ENCODE results near the gene PPP2R2B. TPM values are rescaled to one million over a fixed set of nuclear protein-coding genes. Genes with fewer than 3 reads are reported as not detected.

Gene PPP2R2B
- total and polyA plus RNA-seq, 4 donors: 0.15 to 1.2 (median 0.55) TPM

DNA sequence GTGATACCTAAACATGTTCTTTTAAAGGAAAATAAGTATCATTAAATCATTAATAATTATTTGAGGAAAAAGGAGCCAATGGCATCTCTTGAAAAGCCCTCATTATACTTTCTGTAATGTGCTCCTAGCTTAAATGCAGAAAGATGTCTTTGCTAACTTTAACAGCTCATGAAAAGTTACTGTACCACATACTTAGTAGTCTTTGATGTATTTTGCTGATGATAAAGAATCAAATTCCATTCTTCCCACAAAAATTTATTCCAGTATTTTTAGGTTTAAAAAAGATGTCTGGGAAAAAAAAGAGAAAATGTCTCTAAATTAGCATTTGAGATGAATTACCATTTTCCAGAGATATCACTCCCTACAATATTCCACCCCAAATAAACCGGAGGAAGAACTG lies 112.5 kb downstream of the PPP2R2B start:
- TF ChIP-seq, protein P1, sequence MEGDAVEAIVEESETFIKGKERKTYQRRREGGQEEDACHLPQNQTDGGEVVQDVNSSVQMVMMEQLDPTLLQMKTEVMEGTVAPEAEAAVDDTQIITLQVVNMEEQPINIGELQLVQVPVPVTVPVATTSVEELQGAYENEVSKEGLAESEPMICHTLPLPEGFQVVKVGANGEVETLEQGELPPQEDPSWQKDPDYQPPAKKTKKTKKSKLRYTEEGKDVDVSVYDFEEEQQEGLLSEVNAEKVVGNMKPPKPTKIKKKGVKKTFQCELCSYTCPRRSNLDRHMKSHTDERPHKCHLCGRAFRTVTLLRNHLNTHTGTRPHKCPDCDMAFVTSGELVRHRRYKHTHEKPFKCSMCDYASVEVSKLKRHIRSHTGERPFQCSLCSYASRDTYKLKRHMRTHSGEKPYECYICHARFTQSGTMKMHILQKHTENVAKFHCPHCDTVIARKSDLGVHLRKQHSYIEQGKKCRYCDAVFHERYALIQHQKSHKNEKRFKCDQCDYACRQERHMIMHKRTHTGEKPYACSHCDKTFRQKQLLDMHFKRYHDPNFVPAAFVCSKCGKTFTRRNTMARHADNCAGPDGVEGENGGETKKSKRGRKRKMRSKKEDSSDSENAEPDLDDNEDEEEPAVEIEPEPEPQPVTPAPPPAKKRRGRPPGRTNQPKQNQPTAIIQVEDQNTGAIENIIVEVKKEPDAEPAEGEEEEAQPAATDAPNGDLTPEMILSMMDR (IDR thresholded peaks at IDR 0.05; ENCODE audit: control extremely low read depth, extremely low read depth): no peak
- 83 to 100% methylated on average over 1 of the region's 1 CpG for WGBS, 2 donors
- H3K27me3 ChIP-seq (ENCODE audit: control insufficient read depth in 3 of 3, insufficient read depth in 3 of 3, low read length in 2 of 3): no peaks in the 10 kb centered on the region
- H3K9me3 ChIP-seq (ENCODE audit: control insufficient read depth in 4 of 4, insufficient read depth in 3 of 4, low read length in 3 of 4): no peaks in the 10 kb centered on the region
- H3K9ac ChIP-seq (ENCODE audit: insufficient read depth in 1 of 2, low read length in 2 of 2): no peak overlapping the region
- H3K4me3 ChIP-seq: no peak overlapping the region
- no peak for DNase-seq
- H3K36me3 ChIP-seq (ENCODE audit: control insufficient read depth in 4 of 4, insufficient read depth in 4 of 4, low read length in 4 of 4): no peaks in the 10 kb centered on the region
- H3K4me1 ChIP-seq (ENCODE audit: control insufficient read depth in 5 of 5, insufficient read depth in 5 of 5, low read length in 5 of 5): no peaks in the 10 kb centered on the region
- no peak overlapping the region for H3K27ac ChIP-seq (ENCODE audit: low read depth in 1 of 2, low read length in 1 of 2)
- no peak for ATAC-seq (ENCODE audit: insufficient read depth, low FRiP score)

DNA sequence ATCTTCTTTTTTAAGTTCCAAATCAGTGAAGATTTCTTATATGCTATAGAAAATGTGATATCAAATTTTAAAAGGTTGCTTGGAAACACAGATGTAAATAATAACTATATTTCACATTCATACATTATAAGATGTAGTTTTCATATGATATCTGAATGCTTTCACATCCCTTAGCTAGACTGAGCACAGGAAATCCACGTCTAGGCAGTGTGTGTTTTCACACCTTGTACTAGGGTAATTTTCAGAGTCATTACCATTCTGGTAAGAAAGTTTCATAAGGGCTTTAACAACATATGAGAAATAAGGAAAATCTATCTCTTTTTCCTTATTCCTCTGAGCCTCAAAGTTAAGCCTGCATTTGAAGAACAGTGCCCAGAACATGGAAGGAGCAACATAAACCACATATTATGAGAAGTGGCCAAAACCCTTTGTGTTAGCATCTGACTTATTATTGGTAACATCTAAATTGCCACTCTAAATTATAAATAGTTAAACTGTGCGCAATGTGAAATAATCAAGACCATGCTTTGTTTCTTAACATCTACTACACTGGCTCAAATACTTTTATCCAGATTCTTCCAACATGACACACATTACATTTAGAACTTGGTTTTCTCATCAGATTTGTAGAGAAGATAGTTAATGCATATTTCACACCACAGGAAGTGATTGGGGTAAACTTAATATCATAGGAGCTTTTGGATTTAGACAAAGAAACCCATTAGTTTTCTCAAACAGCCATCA lies 113.3 kb downstream of the PPP2R2B start:
- Histone ChIP-seq H3K36me3 (ENCODE audit: control insufficient read depth in 4 of 4, insufficient read depth in 4 of 4, low read length in 4 of 4) (no peaks in the 10 kb centered on the region), H3K4me1 (ENCODE audit: control insufficient read depth in 5 of 5, insufficient read depth in 5 of 5, low read length in 5 of 5) (no peaks in the 10 kb centered on the region), H3K27me3 (ENCODE audit: control insufficient read depth in 3 of 3, insufficient read depth in 3 of 3, low read length in 2 of 3) (no peaks in the 10 kb centered on the region), H3K27ac (ENCODE audit: low read depth in 1 of 2, low read length in 1 of 2) (no peak overlapping the region), H3K9me3 (ENCODE audit: control insufficient read depth in 4 of 4, insufficient read depth in 3 of 4, low read length in 3 of 4) (no peaks in the 10 kb centered on the region), H3K9ac (ENCODE audit: insufficient read depth in 1 of 2, low read length in 2 of 2) (no peak overlapping the region), H3K4me3 (no peak overlapping the region)
- ATAC-seq (ENCODE audit: insufficient read depth, low FRiP score): no peak
- TF ChIP-seq, protein P1 (IDR thresholded peaks at IDR 0.05; ENCODE audit: control extremely low read depth, extremely low read depth): no peak
- 56 to 61% methylated on average over 2 of the region's 2 CpGs for WGBS, 2 donors
- DNase-seq: no peak

DNA sequence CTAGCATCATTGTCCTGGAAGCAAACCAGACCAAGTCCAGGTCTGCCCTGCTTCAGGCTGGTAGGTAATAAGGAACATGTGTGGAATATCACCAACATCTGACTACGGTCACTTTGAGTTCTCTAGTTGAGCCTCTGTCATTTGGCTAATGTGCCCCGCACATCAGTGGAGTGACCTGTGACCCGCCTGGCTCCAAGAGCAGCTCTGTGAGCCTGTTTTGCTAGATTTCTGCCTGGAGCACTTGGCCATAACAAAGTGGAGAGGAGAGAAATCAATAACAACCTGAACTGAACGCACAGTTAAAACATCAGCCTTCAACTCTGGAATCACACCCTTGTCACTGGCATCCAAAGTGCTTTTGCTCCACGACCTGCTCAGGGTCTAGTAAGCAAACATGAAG lies 115.7 kb downstream of the PPP2R2B start:
- H3K9ac ChIP-seq (ENCODE audit: insufficient read depth in 1 of 2, low read length in 2 of 2): no peak overlapping the region
- ATAC-seq (ENCODE audit: insufficient read depth, low FRiP score) (no peak), DNase-seq (no peak)
- H3K27ac ChIP-seq (ENCODE audit: low read depth in 1 of 2, low read length in 1 of 2): no peak overlapping the region
- TF ChIP-seq, protein P1 (IDR thresholded peaks at IDR 0.05; ENCODE audit: control extremely low read depth, extremely low read depth): no peak
- no peak overlapping the region for H3K4me3 ChIP-seq
- WGBS, 2 donors: 42 to 71% methylated on average over 5 of the region's 5 CpGs
- no peaks in the 10 kb centered on the region for H3K4me1 ChIP-seq (ENCODE audit: control insufficient read depth in 5 of 5, insufficient read depth in 5 of 5, low read length in 5 of 5)
- H3K27me3 ChIP-seq (ENCODE audit: control insufficient read depth in 3 of 3, insufficient read depth in 3 of 3, low read length in 2 of 3): peaks cover 0 to 2% (median 0%) of the 10 kb centered on the region in 3 donors
- H3K36me3 ChIP-seq (ENCODE audit: control insufficient read depth in 4 of 4, insufficient read depth in 4 of 4, low read length in 4 of 4): no peaks in the 10 kb centered on the region
- H3K9me3 ChIP-seq (ENCODE audit: control insufficient read depth in 4 of 4, insufficient read depth in 3 of 4, low read length in 3 of 4): no peaks in the 10 kb centered on the region

DNA sequence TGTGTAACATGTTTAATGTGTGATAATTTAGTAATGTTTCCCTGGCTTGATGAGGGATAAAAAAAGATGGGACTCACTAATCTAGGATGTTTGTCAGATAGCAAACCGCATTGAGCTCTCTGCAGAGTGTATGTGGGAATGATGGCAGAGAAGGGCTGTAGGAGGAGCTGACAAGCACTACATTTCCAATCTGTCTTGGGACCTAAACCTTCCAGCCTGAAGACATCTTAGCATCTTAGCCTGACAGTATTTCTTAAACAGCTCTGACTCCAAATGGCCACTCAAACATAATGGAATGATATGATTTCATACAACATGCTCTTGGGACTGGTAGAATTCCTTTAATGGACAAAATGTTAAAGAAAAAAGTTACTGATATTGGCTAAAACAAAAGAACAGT lies 116.7 kb downstream of the PPP2R2B start:
- Histone ChIP-seq H3K4me1 (ENCODE audit: control insufficient read depth in 5 of 5, insufficient read depth in 5 of 5, low read length in 5 of 5) (no peaks in the 10 kb centered on the region), H3K27me3 (ENCODE audit: control insufficient read depth in 3 of 3, insufficient read depth in 3 of 3, low read length in 2 of 3) (peaks cover 0 to 2% (median 0%) of the 10 kb centered on the region in 3 donors), H3K36me3 (ENCODE audit: control insufficient read depth in 4 of 4, insufficient read depth in 4 of 4, low read length in 4 of 4) (no peaks in the 10 kb centered on the region), H3K4me3 (no peak overlapping the region), H3K9me3 (ENCODE audit: control insufficient read depth in 4 of 4, insufficient read depth in 3 of 4, low read length in 3 of 4) (no peaks in the 10 kb centered on the region), H3K9ac (ENCODE audit: insufficient read depth in 1 of 2, low read length in 2 of 2) (no peak overlapping the region), H3K27ac (ENCODE audit: low read depth in 1 of 2, low read length in 1 of 2) (no peak overlapping the region)
- no peak for DNase-seq
- TF ChIP-seq, protein P1 (IDR thresholded peaks at IDR 0.05; ENCODE audit: control extremely low read depth, extremely low read depth): no peak
- WGBS, 2 donors: 57 to 73% methylated on average over 1 of the region's 1 CpG
- ATAC-seq (ENCODE audit: insufficient read depth, low FRiP score): no peak

Measured in lung (tissue), 12 donors.